ENCODE data around the gene EEF1A2. TPM values are rescaled to one million over a fixed set of nuclear protein-coding genes. Genes with fewer than 3 reads are reported as not detected.

The EEF1A2 gene
- polyA plus RNA-seq, 3 donors: 0.79 to 1.6 (median 1.1) TPM

DNA sequence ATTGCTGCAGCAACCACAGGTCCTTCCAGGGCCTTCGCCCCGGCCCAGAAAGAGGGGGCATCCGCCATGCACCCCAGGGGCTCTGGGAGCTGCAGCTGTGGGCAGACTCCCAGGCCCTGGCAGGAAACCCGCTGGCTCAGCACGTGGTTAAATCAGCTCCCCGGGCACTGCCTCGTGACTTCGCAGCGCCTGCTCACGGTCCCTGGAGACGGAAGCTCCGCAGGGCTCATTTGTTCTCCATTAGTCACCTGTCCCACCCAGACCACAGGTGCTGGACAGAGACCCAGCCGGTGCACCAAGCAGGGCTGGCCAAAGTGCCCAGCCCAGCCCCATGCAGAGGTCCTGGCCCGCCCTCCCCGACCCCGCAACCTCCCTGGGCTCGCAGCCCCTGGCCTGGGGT is 41.1 kb downstream of the EEF1A2 start:
- DNase-seq (ENCODE audit: low read depth in 3 of 3, low spot score in 2 of 3): no peak

DNA sequence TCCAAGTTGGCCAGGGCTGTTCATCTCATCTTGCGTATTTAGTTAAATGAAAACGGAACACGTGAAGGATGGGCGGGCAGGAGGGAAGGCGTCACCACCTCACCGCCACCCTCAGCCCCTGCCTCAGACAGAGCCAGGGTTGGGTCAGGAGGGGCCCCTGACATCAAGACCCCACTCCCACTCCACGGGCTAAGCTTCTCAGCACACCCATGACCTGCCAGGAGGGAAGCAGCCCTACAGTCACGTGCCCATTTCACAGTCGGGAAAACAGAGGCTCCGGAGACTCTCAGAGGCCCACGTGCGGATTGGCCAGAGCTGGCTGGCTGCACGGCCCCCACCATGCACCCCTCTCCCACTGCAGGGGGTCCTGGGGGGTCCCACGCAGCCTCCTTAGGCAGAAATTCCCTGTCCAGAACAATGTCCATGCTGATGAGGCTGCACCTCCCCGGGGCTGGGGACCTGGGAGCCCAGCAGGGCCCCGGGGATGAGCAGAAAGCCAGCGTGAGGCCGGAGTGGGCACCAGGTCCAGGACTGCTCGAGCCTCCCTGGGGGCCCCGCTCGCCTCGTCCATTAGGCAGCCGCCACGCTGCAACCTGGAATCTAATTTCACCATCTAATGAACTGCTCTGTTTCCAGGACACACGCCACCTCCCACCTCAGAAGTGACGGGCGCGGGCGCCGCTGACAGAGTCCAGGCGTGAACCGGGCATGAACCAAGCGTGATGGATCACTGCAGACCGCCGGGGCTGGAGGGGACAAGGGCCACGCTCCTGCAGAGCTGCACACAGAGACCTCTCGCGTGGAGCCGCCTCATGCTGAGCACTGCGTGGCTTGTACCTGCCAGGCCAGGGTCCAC is 42.2 kb downstream of the EEF1A2 start:
- DNase-seq (ENCODE audit: low read depth in 3 of 3, low spot score in 2 of 3): no peak

DNA sequence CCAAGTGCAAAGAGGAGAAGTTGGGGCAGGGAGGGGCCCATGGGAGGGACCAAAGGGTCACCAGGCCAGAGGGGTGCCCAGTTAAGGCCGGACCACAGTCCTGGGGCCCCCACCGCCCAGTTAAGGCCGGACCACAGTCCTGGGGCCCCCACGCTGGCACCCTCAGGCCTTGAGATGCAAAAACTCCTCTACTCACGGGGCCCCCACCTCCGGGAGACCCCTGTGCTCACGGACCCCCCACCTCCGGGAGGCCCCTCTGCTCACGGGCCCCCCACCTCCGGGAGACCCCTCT is 43.4 kb downstream of the EEF1A2 start:
- DNase-seq (ENCODE audit: low read depth in 3 of 3, low spot score in 2 of 3): no peak

DNA sequence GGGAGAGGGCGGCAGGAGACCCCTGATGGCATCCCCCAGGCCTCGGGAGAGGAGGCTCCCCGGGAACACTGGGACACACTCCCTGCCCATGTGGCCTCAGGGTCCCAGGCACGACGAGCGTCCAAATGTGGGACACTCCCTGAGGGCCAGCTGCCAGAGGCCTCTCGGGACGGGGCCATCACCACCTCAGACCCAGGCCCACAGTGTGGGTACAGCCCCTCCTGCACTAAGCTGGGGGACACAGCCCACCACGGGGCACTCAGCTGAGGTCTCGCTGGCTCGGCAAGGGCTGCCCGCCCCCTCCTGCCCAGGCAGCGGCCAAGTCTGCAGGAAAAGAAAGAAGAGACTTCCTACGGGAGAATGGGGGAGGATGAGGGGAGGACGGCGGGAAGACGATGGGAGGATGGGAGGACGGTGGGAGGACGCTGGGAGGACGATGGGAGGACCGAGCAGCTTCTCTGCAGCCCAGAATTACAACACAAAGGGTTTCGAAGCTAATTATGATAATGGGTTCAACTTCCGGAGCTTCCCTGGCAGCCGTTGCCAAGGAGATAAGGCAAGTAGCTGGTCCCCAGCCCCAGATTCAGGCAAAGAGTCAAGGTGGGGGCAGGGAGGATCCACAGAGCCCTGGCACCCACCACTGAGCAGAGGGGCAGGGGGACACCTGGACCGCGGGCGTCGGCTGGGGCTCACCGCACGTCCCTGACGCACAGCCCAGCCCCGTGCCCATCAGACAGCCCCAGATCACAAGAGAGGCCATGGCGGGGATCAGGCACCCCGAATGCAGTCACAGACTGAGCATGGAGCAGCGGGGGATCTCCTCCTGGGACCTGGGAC is 43.9 kb downstream of the EEF1A2 start:
- DNase-seq (ENCODE audit: low read depth in 3 of 3, low spot score in 2 of 3): no peak

DNA sequence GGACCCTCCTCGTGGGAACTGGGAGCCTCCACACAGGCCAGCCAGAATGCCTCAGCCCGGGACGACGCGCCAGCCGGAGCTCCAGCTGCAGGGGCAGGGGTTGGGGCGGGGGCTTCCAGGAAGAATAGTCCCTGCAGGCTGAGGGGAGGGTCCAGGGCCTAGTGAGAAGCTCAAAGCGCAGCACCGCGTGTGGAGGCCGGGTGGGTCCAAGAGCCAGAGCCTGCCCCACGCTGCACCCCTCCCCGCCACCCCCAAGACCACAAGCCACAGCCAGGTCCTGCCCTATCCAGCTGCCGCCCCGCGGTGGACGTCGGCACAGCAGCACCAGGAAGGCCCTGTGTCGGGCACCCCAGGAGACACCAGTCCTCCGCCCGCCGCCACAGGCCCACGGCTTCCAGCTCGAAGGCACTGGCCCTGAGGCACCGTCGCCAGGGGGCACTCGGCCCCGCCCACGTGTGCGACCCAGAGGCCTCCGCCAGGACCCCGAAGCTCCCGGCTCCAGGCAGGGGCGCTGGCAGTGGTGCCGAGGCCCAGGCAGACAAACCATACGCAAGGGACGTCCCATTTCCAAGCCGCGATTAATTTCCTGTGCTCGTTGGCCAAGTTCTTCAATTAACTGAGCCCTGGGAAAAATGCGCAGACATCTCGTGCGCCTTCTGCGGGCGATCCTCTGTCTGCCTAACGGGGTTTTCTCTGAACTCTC is 45.9 kb downstream of the EEF1A2 start:
- no peak for DNase-seq (ENCODE audit: low read depth in 3 of 3, low spot score in 2 of 3)

GRCh38 chr20:63452341-63452740 is 46.5 kb downstream of the EEF1A2 start:
- DNase-seq (ENCODE audit: low read depth in 3 of 3, low spot score in 2 of 3): no peak

DNA sequence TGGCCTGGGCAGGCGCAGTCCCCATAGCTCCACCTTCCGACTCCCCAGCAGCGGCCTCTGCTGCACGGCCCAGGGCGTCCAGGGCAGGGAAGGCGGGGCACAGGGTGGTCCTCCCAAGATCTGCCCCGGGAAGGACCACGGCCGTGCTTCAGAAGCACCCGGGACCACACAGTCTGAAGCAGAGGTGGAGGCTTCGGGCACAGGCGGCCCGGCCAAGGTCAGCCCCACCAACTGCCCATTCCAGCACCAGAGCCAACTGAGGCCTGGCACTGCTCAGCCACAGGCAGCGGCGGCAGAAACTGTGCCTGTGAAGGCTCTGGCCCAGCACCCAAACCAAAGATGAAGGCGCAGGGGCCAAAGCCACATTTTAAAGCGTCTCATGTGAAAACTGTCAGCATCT is 47.1 kb downstream of the EEF1A2 start:
- DNase-seq (ENCODE audit: low read depth in 3 of 3, low spot score in 2 of 3): no peak

DNA sequence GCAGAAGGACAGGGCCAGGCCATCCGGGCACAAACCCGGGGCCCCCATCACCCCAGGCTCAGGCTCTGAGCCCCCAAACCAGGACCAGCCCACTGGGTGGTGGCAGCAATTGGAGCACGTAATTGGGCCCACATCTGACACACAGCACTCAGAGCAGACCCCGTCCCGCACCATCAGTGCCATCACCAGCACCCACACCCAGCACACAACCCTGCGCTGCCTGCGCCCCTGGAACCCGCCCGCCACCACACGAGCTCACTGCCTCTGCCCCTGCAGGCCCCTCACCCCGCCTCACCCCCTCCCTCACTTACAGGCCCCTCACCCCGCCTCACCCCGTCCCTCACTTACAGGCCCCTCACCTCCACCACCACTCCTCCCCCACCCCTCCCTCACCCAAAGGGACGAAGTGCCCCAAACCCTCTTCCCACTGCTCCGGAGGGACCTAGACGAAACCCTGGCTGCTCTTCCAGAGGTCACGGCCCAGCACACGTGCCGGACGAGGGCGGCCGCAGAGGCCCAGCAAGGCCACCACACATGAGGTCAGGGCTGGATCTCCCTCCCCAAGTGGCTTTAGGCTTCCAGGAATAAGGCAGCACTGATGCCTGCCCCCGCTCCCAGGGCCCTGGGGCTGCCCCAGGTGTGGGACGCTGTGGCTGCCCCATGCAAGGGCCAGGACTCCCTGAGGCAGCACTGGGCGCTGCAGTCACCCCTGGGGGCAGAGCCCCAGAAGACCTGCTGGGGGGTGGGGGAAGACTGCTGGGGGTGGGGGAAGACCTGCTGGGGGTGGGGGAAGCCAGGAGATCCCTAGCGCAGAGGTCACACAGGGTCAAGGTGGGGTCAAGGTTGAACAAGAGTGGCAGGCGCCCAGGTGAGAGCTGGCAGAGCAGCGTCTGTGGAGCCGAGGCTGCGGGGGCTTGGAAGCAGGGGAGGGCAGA is 48.8 kb downstream of the EEF1A2 start:
- DNase-seq (ENCODE audit: low read depth in 3 of 3, low spot score in 2 of 3): no peak

DNA sequence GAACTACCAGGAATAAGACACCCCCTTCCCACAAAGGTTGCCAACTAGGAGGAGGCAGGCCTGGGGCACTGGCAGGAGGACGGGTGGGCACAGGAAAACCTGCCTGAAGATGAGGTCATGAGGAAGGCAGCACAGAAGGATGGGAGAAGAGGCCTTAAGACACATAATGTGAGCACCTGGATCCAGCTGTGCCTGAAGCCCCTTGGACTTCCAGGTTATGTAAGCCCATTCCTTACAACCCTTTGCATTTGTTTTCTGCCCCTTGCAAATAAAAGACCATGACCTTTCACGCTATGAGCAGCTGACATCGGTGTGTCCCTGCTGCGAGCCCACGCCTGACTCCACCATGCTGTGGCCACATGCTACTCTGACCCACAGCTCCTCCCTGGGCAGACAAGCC is 49.9 kb downstream of the EEF1A2 start:
- no peak for DNase-seq (ENCODE audit: low read depth in 3 of 3, low spot score in 2 of 3)

DNA sequence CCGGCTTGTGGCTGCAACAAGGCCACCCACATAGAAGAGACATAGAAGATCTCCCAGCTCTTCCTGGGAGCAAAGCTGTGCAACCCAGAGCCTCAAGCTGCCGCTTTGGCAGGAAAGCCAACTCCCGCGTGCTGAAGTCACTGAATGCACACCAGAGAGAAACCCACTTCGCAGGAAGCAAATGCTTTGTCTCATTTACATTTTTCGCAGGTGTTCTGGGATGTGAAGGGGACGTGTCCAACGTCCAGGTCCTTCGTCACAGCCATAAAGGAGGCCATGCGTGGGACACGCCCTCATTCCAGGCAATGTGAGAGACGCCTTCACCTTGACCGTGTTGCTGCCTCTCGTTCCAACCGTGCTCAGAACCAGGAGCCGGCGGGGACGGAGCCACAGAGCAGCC is 50.9 kb downstream of the EEF1A2 start:
- no peak for DNase-seq (ENCODE audit: low read depth in 3 of 3, low spot score in 2 of 3)

GRCh38 chr20:63447320-63447719 is 51.6 kb downstream of the EEF1A2 start:
- no peak for DNase-seq (ENCODE audit: low read depth in 3 of 3, low spot score in 2 of 3)

GRCh38 chr20:63446216-63447024 is 52.5 kb downstream of the EEF1A2 start:
- no peak for DNase-seq (ENCODE audit: low read depth in 3 of 3, low spot score in 2 of 3)

DNA sequence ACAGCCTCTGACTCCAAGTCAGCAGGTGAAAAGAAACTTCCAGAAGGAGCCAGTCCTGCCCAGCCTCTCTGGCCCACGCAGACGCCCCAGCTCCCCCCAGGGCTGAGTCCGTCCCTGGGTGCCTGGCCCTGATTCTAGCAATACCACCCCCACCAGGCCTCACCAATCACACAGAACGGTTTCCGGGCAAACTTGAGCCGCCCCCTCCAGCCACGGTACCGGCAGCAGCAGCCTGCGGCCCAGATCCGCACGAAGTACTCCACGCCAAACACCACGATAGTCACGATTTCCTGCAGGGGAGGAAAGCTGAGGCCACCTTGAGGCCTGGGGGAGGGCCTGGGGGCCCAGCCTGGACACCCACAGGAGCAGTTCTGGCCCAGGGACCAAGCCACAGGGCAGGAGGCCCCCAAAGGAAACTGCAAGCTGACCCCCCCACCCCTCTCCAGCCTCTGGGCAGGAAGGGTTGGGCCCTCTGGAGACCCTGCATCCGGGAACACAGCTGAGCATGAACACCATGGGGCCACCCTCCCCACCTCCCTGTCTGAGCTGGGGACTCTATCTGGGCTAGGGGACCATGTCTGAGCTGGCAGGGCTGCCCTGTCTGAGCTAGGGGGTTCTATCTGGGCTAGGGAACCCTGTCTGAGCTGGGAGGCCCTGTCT is 53.7 kb downstream of the EEF1A2 start:
- DNase-seq (ENCODE audit: low read depth in 3 of 3, low spot score in 2 of 3): no peak

DNA sequence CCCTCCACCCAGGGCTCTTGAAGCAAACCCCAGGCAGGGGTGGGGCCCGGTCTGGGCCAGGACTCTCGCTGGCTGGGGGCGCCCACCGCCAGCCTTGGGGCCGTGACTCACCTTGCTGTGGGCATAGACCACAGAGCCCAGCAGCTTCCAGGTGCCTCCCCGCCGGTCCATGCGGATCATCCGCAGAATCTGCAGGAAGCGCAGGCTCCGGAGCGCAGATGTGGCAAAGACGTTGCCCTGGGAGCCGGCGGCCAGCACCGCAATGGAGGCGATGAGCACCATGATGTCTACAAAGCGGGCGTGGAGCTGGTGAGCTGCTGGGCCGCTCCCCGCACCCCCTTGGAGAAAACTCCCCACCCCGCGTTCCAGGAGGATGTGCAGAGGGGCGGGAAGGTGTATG is 54.3 kb downstream of the EEF1A2 start:
- DNase-seq (ENCODE audit: low read depth in 3 of 3, low spot score in 2 of 3): no peak

GRCh38 chr20:63443606-63444395 is 55.1 kb downstream of the EEF1A2 start:
- no peak for DNase-seq (ENCODE audit: low read depth in 3 of 3, low spot score in 2 of 3)

DNA sequence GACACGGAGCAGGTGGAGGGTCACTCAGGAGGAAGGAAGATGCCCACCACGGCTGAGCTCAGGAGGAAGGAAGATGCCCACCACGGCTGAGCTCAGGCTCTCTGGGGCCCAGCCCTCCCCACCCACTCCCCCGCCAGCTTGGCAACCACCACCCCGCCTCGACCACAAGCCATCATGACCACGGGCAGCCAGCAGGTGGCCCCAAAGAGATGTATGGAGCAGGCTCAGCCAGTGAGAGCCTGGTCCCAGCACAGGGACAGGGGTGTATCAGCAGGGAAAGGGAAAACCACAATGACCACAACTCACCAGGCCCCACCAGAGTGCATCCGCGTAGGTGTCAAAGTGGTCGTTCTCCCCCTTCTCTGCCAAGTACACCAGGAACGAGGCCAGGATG is 56.8 kb downstream of the EEF1A2 start:
- DNase-seq (ENCODE audit: low read depth in 3 of 3, low spot score in 2 of 3): no peak

GRCh38 chr20:63441136-63442099 is 57.5 kb downstream of the EEF1A2 start:
- no peak for DNase-seq (ENCODE audit: low read depth in 3 of 3, low spot score in 2 of 3)

Measured in right renal cortex interstitium (tissue), 3 donors.